ENCODE measurements around the gene TLR6.

DNA sequence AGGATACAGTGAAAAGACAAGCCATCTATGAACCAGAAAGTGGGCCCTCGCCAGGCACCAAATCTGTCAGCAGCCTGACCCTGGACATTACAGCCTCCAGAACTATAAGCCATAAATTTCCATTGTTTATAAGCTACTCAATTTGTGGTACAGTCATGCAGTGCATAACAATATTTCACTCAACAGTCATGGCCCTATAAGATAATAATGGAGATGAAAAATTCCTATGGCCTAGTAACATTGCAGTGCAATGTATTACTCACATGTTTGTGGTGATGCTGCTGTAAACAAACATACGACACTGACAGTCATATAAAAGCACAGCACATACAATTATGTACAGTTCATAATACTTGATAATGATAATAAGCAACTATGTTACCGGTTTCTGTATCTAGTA, 34.9 kb downstream of the TLR6 start:
- TF ChIP-seq, protein P1, sequence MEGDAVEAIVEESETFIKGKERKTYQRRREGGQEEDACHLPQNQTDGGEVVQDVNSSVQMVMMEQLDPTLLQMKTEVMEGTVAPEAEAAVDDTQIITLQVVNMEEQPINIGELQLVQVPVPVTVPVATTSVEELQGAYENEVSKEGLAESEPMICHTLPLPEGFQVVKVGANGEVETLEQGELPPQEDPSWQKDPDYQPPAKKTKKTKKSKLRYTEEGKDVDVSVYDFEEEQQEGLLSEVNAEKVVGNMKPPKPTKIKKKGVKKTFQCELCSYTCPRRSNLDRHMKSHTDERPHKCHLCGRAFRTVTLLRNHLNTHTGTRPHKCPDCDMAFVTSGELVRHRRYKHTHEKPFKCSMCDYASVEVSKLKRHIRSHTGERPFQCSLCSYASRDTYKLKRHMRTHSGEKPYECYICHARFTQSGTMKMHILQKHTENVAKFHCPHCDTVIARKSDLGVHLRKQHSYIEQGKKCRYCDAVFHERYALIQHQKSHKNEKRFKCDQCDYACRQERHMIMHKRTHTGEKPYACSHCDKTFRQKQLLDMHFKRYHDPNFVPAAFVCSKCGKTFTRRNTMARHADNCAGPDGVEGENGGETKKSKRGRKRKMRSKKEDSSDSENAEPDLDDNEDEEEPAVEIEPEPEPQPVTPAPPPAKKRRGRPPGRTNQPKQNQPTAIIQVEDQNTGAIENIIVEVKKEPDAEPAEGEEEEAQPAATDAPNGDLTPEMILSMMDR (IDR thresholded peaks at IDR 0.05; ENCODE audit: low read depth, low read length, missing input control), result no peak
- TF ChIP-seq GABPA (IDR thresholded peaks at IDR 0.05 in 1 of 2, conservative IDR thresholded peaks at IDR 0.05 in 1 of 2) (no peak), SP1 (IDR thresholded peaks at IDR 0.05) (no peak), JUND (IDR thresholded peaks at IDR 0.05) (no peak)
